Brain pericyte (primary cell): ENCODE results near the gene GAGE12H.
"Not testable (repeated sequence)": the region's sequence is repeated elsewhere in the genome, so short reads cannot be mapped to it uniquely, and the experiment has no call there.

Source experiments
- DNase-seq: peaks from one replicate; pipeline ENCODE4 v3.0.0-alpha.2; 2012; ENCODE audit warnings: low read depth, low spot score

The GAGE12H gene, protein sequence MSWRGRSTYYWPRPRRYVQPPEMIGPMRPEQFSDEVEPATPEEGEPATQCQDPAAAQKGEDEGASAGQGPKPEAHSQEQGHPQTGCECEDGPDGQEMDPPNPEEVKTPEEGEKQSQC

GRCh38 chrX:49579649-49580048, at the start of gene GAGE12H:
TSS of gene GAGE12H (plus strand) at chrX:49579949. CDS start at chrX:49581104, 1,155 bp downstream.
- DNase-seq: not testable (repeated sequence)

- DNase-seq: not testable (repeated sequence)
Observed at GRCh38 chrX:49531877-49532276, 47.9 kb upstream of the GAGE12H start, which contains the start of gene GAGE12C. TSS of gene GAGE12C (plus strand) at chrX:49532177. CDS start at chrX:49533332, 1,155 bp downstream.

GRCh38 chrX:49541433-49541832, 38.3 kb upstream of the GAGE12H start, which contains the start of gene GAGE12D:
TSS of gene GAGE12D (plus strand) at chrX:49541733. CDS start at chrX:49542888, 1,155 bp downstream.
- not testable (repeated sequence) for DNase-seq

DNA sequence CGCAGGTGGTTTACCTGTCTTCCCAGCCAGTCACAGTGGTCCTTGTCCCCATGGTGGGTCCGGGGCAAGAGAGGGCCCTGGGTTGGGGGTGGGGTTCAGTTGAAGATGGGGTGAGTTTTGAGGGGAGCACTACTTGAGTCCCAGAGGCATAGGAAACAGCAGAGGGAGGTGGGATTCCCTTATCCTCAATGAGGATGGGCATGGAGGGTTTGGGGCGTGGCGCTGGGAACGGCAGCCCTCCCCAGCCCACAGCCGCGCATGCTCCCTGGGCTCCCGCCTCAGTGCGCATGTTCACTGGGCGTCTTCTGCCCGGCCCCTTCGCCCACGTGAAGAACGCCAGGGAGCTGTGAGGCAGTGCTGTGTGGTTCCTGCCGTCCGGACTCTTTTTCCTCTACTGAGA, 28.8 kb upstream of the GAGE12H start, which contains the start of gene GAGE12E:
Gene GAGE12E (plus strand): TSS at position 301 of the 400 bp plus-strand sequence. CDS start 1,155 bp downstream, outside the sequence.
- DNase-seq: not testable (repeated sequence)

DNA sequence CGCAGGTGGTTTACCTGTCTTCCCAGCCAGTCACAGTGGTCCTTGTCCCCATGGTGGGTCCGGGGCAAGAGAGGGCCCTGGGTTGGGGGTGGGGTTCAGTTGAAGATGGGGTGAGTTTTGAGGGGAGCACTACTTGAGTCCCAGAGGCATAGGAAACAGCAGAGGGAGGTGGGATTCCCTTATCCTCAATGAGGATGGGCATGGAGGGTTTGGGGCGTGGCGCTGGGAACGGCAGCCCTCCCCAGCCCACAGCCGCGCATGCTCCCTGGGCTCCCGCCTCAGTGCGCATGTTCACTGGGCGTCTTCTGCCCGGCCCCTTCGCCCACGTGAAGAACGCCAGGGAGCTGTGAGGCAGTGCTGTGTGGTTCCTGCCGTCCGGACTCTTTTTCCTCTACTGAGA, 19.2 kb upstream of the GAGE12H start, which contains the start of gene GAGE12F:
Gene GAGE12F (plus strand): TSS at position 301 of the 400 bp plus-strand sequence. CDS start 1,155 bp downstream, outside the sequence.
- DNase-seq: not testable (repeated sequence)

DNA sequence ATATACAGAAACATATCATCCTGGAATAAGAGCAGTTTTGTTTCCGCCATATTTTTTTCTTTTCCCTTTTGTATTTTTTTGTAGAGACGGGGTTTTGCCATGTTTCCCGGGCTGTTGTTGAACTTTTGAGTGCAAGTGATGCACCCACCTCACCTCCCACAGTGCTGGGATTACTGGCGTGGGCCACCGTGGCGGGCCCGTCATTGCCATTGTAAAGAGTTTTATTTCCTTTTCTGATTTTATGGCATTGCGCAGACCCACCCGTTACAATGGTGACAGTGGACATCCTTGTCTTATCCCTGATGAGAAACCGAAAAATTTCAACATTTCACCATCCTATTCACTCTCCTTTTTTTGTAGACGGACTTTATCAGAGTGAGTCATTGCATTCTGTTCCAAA, 11.0 kb upstream of the GAGE12H start:
- DNase-seq: not testable (repeated sequence)

- not testable (repeated sequence) for DNase-seq
Observed at GRCh38 chrX:49569152-49569551, 10.6 kb upstream of the GAGE12H start.

GRCh38 chrX:49570100-49570499, 9.6 kb upstream of the GAGE12H start, which contains the start of gene GAGE12G:
TSS of gene GAGE12G (plus strand) at chrX:49570400. CDS start at chrX:49571555, 1,155 bp downstream.
- DNase-seq: not testable (repeated sequence)

- not testable (repeated sequence) for DNase-seq
Observed at GRCh38 chrX:49589196-49589595, 9.4 kb downstream of the GAGE12H start, which contains the start of gene GAGE2A. TSS of gene GAGE2A (plus strand) at chrX:49589496. CDS start at chrX:49590651, 1,155 bp downstream.

DNA sequence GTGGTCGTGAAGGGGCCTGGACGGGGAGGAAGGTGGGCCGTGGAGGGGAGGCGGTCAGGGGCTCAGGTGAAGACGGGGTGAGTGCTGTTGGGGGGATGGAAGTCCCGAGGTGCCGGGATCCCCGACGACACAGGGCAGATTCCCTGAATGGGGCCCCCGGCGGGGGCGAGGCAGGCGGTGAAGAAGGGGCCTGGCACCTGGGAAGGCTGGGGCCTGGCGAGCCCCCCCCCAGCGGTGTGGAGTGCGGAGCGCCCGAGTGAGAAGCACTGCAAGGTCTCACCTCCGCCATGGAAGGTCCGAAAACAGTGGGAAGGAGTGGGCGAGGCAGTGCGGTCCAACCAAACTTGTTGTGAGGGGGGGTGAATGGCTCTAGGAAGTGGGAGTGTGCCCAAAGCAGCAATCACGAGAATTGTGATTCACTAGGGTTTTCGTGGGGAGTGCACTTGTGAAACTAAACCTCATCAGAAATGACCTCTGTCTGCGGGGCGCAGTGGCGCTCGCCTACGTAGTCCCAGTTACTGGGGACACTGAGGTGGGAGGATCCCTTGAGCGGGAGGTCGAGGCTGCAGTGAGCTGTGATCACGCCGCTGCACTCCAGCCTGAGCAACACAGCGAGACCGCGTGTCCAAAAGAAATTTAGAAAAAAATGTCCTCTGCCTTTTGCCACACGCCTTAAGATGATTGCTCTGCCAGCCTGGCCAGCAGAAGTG, 10.2 kb downstream of the GAGE12H start:
- not testable (repeated sequence) for DNase-seq

DNA sequence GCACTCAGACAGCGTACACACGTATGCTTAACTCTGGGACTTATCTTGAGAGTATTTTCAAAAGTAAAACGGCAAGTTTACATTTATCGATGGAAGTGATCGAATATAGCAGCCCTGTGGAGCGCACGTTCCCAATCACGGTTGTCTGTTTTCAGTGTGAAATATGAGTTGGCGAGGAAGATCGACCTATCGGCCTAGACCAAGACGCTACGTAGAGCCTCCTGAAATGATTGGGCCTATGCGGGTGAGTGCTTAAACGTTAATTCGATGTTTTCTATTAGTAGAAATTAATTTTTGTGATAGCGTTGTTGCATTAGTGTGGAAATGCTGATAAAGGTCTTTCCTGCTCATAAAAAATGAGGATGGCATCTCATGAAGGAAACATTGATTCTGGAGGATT, 10.7 kb downstream of the GAGE12H start:
- not testable (repeated sequence) for DNase-seq

DNA sequence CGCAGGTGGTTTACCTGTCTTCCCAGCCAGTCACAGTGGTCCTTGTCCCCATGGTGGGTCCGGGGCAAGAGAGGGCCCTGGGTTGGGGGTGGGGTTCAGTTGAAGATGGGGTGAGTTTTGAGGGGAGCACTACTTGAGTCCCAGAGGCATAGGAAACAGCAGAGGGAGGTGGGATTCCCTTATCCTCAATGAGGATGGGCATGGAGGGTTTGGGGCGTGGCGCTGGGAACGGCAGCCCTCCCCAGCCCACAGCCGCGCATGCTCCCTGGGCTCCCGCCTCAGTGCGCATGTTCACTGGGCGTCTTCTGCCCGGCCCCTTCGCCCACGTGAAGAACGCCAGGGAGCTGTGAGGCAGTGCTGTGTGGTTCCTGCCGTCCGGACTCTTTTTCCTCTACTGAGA, 19.0 kb downstream of the GAGE12H start, which contains the start of gene GAGE1:
Gene GAGE1 (plus strand): TSS at position 301 of the 400 bp plus-strand sequence. CDS start 1,155 bp downstream, outside the sequence.
- not testable (repeated sequence) for DNase-seq

- DNase-seq: no peak
Observed at GRCh38 chrX:49610718-49611310, 31.1 kb downstream of the GAGE12H start.

- no peak for DNase-seq
Observed at GRCh38 chrX:49618574-49618973, 38.8 kb downstream of the GAGE12H start.

GRCh38 chrX:49627086-49627777, 47.5 kb downstream of the GAGE12H start:
- DNase-seq: no peak
